NCI-H187 treated with DMSO at 0.1 percent for 48 hours (cell line): ENCODE measurements around the gene FGD6.
"Not testable (repeated sequence)": the region's sequence is repeated elsewhere in the genome, so short reads cannot be mapped to it uniquely, and the experiment has no call there.

Experiments used
- DNase-seq: peaks from one replicate; lab custom pipeline; 2025; lab: John Stamatoyannopoulos, UW

The FGD6 gene

GRCh38 chr12:95126076-95126475 lies 91.2 kb downstream of the FGD6 start:
- no peak for DNase-seq

- DNase-seq: no peak
Observed at GRCh38 chr12:95124106-95124505, 93.2 kb downstream of the FGD6 start.

- no peak for DNase-seq
Observed at GRCh38 chr12:95118788-95119179, 98.5 kb downstream of the FGD6 start.

- DNase-seq: no peak
Observed at GRCh38 chr12:95118138-95118787, 99.0 kb downstream of the FGD6 start.

- DNase-seq: peak; percentile 12
Observed at GRCh38 chr12:95117178-95117599, 100.1 kb downstream of the FGD6 start.

- DNase-seq: no peak
Observed at GRCh38 chr12:95116773-95117172, 100.5 kb downstream of the FGD6 start.

- no peak for DNase-seq
Observed at GRCh38 chr12:95116341-95116740, 100.9 kb downstream of the FGD6 start.

GRCh38 chr12:95115641-95116040 lies 101.6 kb downstream of the FGD6 start:
- no peak for DNase-seq

- DNase-seq: no peak
Observed at GRCh38 chr12:95114766-95115405, 102.4 kb downstream of the FGD6 start.

GRCh38 chr12:95107362-95107761 lies 109.9 kb downstream of the FGD6 start:
- DNase-seq: no peak

GRCh38 chr12:95105540-95105939 lies 111.7 kb downstream of the FGD6 start:
- no peak for DNase-seq

GRCh38 chr12:95104919-95105452 lies 112.3 kb downstream of the FGD6 start:
- DNase-seq: no peak

GRCh38 chr12:95102916-95103671 lies 114.2 kb downstream of the FGD6 start:
- DNase-seq: peak; percentile 88

- not testable (repeated sequence) for DNase-seq
Observed at GRCh38 chr12:95101957-95102356, 115.3 kb downstream of the FGD6 start.

- DNase-seq: no peak
Observed at GRCh38 chr12:95100264-95101190, 116.7 kb downstream of the FGD6 start.

GRCh38 chr12:95099270-95099790 lies 117.9 kb downstream of the FGD6 start:
- DNase-seq: no peak

GRCh38 chr12:95096852-95097251 lies 120.4 kb downstream of the FGD6 start:
- DNase-seq: no peak

GRCh38 chr12:95096378-95096777 lies 120.9 kb downstream of the FGD6 start:
- DNase-seq: no peak

GRCh38 chr12:95095866-95096265 lies 121.4 kb downstream of the FGD6 start:
- DNase-seq: not testable (repeated sequence)

GRCh38 chr12:95089462-95089861 lies 127.8 kb downstream of the FGD6 start:
- no peak for DNase-seq

- DNase-seq: no peak
Observed at GRCh38 chr12:95088379-95088778, 128.9 kb downstream of the FGD6 start.
